Islet of Langerhans (tissue), 1 donor: ENCODE results near the gene MLH1.

Experiments used
- FAIRE-seq: peaks from one replicate; lab custom pipeline; 2011; peaks lifted over from hg19 to GRCh38; lab: Jason Lieb, UNC

Gene MLH1

DNA sequence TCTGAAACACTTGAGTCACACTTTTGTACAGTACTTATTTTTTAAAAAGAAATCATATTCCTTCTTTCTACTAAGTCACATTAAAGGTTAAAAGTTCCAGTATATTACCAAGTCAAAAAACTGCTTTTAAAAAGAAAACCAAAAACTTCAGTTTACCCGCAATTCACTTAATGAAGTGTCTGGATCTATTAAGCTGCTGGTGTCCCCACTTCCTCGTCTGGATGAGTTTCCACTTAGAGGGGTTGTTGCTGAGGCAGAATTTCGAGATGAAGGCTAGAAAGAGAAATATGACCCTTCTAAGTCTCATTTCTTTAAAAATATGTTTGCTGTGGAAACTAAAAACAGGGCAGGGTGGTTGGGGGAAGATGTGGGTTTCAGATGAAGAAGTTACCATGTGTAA is 101.3 kb downstream of the MLH1 start:
- no peak for FAIRE-seq

DNA sequence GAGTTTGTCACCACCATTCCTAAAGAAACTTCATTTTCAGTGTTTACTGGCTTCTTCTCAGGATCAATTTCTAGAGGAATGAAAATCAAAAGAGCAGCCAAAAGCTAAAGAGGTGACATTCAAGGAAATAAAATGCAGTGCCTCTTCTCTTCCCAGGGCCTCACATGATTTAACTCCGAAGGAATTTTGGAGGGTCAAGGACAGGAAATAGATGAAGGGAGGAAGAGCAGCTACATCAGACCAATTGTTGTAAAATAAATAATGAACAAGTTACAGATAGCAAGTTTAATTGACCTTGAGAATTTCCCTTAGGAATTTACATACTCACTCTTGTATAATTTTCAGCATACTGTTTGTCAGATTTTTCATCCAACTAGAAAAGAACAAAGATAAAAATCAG is 103.0 kb downstream of the MLH1 start:
- FAIRE-seq = no peak

DNA sequence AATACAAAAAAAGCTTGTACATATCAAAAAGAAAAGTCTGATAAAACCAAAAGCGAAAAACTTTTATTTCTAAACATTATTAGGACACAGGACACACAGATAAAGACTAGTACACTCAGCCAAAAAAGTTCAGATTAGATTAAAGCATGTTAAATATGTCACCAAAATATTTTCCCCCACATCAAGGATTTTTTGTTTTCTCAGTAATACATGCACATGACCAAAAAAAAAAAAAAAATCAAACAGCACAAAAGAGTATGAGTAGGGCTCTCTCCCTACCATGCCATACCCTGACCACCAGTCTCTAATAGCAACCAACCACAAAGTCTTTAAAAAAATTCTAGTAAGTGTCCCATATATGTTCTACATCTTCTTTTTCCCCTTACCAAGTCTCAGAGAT is 103.7 kb downstream of the MLH1 start:
- no peak for FAIRE-seq

DNA sequence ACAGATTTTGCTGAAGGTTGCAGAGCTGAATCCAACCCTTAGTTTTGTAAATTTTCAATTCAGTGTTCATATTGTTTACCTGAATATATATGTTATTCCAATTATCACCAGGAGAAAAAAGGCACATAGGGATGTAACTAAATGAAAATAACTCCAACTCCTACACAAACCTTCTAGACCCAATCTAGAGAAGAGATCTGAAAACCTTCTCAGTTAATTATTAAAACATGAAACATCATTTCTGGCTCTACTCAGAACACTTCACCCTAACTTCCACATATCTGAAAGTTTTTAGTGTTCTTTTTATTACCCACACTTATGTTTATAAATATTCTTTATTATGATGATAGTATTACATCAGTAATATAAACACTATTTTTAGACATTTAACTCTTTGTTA is 104.5 kb downstream of the MLH1 start:
- no peak for FAIRE-seq

DNA sequence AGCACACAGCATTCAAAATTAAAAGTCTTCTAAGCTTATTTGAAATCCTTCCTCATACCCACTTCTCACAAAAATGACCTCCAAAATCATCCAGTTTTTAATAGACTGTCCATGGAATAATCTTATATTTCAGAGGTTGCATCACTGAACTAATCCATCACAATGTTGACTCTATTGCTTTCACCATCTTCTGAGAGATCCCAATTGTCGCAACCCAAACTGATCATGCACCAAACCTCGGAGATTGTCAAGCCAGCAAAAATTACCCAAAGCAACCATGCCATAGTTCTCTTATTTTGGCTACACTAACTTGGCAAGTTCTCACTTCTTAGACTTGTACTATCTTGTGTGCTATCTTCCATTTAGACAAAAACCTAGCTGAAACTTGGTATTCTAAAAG is 105.6 kb downstream of the MLH1 start:
- no peak for FAIRE-seq

DNA sequence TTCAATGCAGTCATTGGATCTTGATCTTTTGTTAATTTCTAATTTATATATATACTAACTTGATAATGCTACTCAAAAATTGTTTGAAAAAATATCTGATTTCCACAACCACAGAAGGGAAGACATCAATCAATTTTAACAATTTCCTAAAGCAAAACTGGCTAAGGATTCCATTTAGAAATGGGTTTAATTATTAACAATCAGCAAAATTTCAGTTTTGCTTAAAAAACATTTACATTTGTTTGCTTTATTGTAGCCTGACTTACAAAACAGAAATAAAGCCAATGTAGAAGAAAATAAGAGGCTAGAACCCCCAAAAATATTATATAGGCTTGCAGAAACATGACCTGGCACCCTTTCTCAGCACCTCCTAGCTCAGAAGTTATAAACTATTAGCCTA is 106.2 kb downstream of the MLH1 start:
- no peak for FAIRE-seq

DNA sequence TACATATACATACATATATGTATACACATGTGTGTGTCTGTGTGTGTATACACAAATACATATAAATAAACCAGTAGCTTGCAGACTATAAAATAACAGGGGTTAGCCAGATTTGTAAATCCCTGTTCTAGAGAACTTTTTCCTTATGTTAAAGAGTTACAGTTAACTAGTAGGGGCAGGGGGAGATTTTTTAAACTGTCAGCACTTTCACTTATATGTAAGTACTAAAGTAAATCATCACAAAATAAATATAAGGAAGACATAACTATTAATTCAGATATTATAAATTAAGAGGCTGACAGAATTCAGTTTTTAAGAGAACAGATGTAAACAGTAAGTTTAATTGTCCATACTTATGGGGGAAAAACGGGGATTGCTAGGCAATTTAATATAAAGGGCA is 107.1 kb downstream of the MLH1 start:
- FAIRE-seq = no peak
